ENCODE results near the gene CHRNA1.

DNA sequence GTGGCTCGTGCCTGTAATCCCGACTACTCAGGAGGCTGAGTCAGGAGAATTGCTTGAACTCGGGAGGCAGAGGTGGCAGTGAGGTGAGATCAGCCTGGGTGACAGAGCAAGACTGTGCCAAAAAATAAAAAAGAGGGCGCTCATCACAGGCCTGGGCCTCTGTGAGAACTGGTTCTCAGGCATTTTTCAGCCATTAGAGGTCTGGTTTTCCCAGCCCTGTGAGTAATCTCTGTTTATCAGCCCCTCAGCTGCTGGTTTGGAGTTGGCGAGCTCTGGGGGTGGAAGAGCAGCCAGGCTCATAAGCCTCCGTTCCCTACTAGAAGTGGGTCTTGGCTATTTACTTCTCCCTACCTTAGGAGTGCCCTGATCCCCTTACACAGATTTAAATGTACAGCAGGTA, 53.1 kb downstream of the CHRNA1 start:
- no peak for TF ChIP-seq POLR2A (IDR thresholded peaks at IDR 0.05)
- TF ChIP-seq EP300 (IDR thresholded peaks at IDR 0.05) = no peak
- TF ChIP-seq, protein P1, sequence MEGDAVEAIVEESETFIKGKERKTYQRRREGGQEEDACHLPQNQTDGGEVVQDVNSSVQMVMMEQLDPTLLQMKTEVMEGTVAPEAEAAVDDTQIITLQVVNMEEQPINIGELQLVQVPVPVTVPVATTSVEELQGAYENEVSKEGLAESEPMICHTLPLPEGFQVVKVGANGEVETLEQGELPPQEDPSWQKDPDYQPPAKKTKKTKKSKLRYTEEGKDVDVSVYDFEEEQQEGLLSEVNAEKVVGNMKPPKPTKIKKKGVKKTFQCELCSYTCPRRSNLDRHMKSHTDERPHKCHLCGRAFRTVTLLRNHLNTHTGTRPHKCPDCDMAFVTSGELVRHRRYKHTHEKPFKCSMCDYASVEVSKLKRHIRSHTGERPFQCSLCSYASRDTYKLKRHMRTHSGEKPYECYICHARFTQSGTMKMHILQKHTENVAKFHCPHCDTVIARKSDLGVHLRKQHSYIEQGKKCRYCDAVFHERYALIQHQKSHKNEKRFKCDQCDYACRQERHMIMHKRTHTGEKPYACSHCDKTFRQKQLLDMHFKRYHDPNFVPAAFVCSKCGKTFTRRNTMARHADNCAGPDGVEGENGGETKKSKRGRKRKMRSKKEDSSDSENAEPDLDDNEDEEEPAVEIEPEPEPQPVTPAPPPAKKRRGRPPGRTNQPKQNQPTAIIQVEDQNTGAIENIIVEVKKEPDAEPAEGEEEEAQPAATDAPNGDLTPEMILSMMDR (IDR thresholded peaks at IDR 0.05) = no peak
